Umbilical cord (tissue), 2 donors: ENCODE data around the gene MPHOSPH10. TPM values are rescaled to one million over a fixed set of nuclear protein-coding genes. Genes with fewer than 3 reads are reported as not detected.
"Not testable (repeated sequence)": the region's sequence is repeated elsewhere in the genome, so short reads cannot be mapped to it uniquely, and the experiment has no call there.

Experiments used
- DNase-seq: peaks from one replicate; pipeline ENCODE4 v3.0.0-alpha.2; 2015; ENCODE audit warnings: low spot score
- total RNA-seq: library from RNA; depleted of rRNA; stranded (reverse); fragments of >200 nt; gene quantifications from one replicate; pipeline ENCODE4 v1.2.3, GENCODE V29; 2014; ENCODE audit warnings: low replicate concordance; ENCODE audit not compliant: insufficient read depth

MPHOSPH10 gene, protein sequence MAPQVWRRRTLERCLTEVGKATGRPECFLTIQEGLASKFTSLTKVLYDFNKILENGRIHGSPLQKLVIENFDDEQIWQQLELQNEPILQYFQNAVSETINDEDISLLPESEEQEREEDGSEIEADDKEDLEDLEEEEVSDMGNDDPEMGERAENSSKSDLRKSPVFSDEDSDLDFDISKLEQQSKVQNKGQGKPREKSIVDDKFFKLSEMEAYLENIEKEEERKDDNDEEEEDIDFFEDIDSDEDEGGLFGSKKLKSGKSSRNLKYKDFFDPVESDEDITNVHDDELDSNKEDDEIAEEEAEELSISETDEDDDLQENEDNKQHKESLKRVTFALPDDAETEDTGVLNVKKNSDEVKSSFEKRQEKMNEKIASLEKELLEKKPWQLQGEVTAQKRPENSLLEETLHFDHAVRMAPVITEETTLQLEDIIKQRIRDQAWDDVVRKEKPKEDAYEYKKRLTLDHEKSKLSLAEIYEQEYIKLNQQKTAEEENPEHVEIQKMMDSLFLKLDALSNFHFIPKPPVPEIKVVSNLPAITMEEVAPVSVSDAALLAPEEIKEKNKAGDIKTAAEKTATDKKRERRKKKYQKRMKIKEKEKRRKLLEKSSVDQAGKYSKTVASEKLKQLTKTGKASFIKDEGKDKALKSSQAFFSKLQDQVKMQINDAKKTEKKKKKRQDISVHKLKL
- total RNA-seq, result 29.9 TPM

DNA sequence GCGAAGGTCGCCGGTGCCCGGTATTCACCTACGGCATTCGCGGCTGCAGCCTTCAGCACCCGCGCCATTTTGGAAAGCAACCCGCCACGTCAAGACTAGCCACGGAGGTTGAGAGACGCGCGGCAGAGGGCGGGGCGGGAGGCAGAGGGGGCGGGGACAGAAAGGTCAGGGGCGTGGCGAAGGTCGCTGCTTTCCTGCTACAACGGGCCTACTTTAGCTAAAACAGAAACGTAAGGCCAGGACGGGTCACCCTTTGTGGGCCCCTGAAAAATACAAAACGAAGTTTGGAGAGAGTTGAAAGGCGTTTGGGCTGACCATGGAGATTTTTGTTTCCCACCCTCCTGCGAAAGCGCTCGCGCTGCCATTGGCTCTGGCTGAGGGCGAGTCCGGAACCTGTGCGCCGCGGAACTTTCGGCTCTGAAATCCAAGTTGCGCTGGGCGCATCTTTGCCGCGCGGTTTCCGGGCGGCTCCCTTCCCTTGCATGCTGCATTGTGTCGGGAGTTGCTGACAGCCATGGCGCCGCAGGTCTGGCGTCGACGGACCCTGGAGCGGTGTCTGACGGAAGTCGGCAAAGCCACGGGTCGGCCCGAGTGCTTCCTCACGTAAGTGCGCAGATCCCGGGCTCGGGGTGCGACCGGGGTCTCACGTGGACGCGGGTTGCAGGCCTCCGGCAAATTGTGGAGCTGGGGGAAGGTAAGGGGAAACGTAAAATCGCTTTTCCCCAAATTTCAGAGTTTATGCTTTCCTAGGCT lies at the start of gene MPHOSPH10, which contains the start of gene MCEE:
Gene MPHOSPH10 (plus strand): TSS at position 483 of the 753 bp plus-strand sequence. CDS start 32 bp downstream, at position 515.
Gene MCEE (minus strand): TSS at position 78 of the 753 bp plus-strand sequence. CDS start 10 bp downstream, at position 68.
- DNase-seq, result peak; percentile 97

DNA sequence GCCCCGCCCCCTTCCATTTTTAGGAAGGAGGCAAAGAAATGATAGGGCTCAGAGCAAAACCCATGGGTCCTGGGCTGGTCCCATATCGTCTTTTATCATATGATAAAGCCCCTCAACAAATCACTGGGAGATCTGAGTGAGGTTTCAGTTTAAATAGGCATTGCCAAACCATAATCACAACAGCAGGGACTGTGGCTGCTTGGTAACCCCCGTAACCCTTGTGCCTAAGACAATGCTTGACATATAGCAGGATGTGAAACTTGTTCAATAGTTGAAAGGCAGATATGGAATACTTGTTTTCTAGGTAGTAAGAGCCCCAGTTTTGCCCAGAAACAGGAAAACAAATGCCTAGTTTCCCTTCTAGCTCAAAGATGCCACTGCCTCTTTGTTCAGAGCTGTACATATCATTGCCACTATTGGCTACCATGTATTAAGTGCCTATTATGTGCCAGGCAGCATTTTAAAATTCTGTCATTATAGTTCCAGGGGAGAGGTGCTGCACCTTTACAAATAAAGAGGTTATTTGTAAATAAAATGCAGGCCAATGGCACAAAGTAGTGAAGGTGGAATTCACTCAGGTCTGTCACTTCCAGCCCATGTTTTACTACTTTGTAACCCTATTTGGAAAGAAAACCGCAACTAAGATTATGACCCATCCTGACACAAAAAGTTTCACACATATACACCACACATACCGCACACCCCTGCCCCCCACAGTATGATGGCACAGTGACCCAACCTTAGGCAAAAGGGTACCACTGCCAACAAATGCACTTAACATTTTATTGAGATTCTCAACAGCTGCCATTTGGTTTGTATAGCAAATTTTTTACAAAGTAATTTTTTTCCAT lies 47.8 kb upstream of the MPHOSPH10 start:
- DNase-seq, result no peak

DNA sequence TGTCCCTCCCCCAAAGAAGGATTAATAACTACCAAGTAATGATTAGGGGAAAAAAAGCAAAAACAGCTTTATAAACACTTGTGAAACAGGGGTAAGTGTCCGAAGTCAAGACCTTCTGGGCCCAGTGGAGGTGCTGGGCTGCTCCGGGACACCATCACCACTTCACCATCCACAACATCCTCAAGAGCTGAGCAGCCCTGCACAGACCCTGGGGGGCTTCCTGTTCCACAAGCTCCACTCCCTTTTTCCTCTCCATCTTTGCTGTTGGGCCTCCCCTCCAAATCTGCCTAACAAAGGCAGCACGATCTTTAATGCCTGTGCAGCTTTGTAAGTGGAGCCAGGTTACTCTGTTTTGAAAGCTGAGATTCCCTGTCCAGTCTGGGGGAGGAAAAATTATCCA lies 47.1 kb upstream of the MPHOSPH10 start:
- DNase-seq, result not testable (repeated sequence)

DNA sequence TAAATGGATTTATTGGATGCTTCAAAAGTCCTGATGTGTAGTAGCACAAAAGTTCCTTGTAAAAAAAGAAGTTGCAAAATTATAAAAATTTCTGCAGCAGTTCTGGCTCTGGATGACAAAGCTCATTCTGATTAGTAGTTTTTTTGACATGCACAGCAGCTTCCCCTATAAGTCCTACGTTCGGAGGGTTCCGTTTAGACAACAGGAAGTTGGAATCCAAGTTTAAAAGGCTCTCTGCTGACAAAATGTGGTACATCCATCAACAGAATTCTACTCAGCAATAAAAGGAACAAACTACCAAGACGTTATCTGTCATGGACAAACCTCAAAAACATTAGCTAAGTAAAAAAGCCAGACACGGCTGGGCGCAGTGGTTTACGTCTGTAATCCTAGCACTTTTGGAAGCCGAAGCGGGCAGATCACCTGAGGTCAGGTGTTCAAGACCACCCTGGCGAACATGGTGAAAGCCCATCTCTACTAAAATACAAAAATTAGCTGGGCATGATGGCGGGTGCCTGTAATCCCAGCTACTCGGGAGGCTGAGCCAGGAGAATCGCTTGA lies 46.6 kb upstream of the MPHOSPH10 start:
- DNase-seq, result not testable (repeated sequence)

DNA sequence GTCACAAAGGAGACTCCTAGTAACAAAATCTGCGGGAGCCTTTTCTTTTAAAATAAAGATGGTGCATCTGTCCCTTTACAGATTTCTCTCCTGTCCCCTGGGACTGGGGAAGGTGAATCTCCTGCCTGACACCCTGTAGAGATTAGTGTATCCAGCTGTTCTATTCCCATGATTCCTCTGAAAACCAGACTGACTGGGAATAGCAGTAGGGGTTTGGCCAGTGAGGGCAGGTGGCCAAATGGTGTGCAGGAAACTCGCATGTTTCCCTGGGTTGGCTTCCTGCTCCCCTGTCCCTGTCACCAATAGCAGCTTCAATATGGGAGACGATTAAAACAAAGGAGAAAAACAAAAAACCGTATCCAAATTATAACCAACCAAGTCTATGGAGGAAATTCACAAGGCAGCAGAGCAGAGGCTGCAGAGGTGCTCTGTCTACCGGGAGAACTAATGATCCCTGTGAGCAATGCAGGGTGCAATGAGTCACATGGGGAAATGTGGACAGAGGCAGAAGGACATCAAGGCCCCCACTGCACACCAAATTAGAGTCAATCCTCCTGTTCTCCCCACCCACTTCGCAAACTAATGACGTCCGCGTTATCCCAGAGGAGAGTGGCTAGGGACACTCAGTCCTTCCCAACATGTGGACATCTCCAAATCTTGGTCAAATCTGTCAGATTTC lies 45.0 kb upstream of the MPHOSPH10 start:
- not testable (repeated sequence) for DNase-seq

DNA sequence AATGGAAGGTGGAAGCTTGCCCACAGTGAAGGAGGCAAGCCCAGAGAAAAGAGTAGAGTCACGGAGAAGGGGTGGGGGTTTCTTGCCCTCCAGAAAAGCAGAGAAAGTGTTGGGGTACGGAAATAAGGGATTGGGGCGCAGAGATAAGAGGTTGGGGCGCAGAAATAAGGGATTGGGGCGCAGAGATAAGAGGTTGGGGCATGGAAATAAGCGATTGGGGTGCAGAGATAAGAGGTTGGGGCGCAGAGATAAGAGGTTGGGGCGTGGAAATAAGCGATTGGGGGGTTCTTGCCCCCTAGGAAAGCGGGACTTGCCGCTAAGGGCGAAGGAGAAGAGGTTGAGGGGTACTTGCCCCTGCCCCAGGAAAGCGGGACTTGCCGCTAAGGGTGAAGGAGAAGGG lies 41.0 kb upstream of the MPHOSPH10 start:
- not testable (repeated sequence) for DNase-seq

DNA sequence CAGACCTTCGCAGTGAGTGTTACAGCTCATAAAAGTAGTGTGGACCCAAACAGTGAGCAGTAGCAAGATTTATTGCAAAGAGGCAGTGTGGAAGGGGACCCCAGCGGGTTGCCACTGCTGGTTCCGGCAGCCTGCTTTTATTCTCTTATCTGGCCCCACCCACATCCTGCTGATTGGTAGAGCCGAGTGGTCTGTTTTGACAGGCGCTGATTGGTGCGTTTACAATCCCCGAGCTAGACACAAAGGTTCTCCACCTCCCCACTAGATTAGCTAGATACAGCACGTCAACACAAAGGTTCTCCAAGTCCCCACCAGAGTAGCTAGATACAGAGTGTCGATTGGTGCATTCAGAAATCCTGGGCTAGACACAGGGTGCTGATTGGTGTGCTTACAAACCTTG lies 38.6 kb upstream of the MPHOSPH10 start:
- DNase-seq, result not testable (repeated sequence)

DNA sequence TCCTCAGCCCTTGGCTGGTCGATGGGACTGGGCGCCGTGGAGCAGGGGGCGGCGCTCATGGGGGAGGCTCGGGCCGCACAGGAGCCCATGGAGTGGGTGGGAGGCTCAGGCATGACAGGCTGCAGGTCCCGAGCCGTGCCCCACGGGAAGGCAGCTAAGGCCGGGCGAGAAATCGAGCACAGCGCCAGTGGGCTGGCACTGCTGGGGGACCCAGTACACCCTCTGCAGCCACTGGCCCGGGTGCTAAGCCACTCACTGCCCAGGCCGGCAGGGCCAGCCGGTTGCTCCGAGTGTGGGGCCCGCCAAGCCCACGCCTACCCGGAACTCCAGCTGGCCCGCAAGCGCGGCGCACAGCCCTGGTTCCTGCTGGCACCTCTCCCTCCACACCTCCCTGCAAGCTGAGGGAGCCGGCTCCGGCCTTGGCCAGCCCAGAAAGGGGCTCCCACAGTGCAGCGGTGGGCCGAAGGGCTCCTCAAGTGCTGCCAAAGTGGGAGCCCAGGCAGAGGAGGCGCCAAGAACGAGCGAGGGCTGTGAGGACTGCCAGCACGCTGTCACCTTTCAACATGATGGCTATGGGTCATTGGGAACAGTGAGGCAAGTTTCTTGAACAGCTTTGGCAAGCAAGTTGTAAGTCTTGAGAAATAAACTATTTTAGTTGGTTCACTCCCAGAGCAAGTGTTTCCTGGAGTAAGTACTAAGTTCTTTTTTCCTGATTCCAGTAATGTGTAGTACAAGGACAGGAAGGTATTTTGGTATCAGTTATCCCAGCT lies 37.8 kb upstream of the MPHOSPH10 start:
- DNase-seq, result not testable (repeated sequence)

DNA sequence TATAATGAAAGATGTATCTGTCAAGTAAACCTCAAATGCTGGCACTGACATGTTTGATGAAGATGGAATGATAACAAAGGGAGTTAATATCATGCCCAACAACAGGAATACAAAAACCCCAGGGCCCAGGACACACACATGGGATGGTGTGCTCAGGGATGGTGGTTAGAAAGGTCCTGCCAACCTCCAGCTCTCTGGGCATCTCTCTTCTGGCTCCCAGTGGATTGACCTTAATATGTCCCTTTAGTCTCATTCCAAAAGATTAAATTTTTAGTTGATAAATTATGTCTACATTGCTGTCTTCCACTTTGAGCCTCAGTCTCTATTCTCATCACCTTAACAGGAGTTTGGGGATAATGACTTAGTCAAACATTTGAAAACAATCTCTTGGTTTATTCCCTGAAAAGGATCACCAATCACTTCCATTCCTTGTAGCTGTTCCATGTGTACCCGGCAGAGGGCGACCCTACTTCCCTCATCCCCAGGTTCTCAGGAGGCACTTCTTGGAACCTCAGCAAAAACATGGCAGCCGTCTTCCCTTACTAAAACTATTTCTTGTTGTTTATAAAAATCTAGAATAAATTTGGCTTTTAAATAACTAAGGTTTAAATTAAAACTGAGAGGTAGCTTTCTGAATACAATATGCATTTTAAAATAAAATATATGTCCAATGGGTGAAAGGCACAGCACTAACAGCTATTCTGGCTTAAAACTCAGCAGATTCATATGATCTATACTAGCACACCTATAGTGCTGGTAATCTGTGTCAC lies 30.1 kb upstream of the MPHOSPH10 start:
- peak; percentile 10 for DNase-seq

DNA sequence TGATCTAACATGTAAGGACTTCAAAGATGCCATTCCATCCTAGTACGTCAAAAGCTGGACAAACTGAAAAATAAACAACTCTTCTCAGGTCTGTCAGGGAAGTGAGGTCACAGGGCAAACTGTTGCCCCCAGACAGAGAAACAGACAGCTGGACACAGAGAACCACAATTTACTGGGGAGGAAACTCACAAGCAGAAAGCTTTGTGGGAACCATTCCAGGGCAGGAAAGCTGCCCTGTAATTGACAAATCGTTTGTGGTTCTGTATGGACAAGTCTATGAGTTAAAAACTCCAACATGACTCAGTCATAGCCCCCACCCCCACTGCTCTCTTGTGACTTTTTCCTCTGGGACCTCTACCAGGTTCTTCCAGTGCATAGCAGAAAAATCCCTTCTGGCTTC lies 28.8 kb upstream of the MPHOSPH10 start:
- no peak for DNase-seq

DNA sequence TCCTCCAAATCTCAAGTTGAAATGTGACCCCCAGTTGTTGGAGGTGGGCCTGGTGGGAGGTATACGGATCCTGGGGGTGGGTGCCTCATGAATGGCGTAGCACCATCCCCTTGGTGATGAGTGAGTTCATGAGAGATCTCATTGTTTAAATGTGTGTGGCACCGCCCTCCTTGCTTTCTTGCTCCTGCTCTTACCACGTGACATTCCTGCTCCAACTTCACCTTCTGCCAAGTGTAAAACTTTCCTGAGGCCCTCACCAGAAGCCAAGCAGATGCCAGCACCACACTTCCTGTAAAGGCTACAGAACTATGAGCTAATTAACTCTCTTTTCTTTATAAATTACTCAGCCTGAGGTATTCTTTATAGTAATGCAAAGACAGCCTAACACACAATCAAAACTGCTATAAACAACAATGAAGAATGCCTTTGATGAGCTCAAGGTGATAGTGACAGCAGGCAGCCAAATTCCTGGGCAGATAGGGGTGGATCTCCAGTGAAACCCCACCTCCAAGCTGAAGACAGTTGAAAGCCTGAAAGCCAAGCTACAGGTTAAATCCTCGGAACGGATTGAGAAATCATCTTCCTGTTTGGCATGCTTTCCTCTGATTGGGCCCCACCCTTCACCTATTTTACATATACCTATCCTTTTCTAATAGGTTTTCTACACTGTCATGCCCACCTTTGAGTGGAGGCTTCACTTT lies 27.3 kb upstream of the MPHOSPH10 start:
- DNase-seq, result no peak

DNA sequence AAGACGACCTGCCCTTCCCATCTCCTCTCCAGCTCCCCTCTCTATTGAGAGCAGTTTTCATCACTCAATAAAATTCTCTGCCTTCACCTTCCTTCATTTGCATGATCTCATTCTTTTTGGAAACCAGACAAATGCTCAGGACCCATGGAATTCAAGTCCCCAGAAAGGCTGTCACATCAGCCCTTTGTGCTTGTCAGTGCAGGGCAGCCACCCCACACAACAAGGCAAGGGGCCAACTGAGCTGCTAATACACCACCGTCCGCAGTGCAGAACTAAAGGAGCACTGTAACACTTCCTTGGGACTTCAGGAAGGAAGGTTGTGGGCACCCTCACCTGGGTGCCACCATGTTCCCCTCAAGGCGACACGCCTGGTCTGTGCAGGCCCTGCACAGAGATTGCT lies 26.6 kb upstream of the MPHOSPH10 start:
- no peak for DNase-seq

DNA sequence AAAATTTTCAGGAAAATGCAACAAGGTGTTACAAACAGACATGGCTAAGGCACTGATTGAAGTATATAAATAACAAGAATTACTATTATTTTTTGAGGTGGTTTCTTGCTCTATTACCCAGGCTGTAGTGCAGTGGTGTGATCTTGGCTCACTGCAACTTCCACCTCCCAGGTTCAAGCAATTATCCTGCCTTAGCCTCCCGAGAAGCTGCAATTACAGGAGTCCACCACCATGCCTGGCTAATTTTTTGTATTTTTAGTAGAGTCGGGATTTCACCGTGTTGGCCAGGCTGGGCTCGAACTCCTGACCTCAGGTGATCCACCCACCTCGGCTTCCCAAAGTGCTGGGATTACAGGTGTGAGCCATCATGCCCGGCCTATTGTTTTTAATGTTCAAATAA lies 24.0 kb upstream of the MPHOSPH10 start:
- not testable (repeated sequence) for DNase-seq

DNA sequence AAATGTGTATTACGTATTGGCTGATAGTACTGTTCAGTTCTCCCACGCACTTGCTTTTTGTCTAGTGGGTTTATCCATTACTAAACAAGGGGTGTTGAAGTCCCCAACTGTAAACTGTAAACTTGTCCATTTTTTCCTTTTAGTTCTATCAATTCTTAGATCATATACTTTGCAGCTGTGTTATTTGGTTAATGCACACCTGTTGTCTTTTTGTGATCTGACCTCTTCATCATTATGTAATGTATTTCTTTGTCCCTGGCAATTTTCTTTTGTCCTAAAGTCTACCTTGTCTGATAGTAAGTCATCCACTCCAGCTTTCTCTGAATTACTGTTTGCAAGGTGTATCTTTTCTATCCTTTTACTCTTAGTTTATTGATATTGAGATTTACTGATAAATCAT lies 22.3 kb upstream of the MPHOSPH10 start:
- DNase-seq, result no peak

DNA sequence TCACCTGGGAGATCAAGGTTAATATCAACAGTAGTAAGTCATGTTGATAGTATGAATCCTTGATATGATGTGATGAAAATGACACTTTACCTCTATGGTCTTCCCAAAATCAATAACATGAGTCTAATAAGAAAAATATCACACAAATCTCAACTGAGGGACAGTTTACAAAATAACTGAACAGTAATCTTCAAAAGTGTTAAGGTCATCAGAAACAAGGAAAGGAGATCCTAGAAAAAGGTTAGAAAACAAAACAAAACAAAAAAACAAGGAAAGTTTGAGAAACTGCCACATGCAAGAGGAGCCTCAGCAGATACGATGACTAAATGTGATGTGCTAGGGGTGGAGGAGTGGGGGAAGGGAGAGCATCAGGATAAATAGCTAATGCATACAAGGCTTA lies 16.6 kb upstream of the MPHOSPH10 start:
- DNase-seq, result no peak

DNA sequence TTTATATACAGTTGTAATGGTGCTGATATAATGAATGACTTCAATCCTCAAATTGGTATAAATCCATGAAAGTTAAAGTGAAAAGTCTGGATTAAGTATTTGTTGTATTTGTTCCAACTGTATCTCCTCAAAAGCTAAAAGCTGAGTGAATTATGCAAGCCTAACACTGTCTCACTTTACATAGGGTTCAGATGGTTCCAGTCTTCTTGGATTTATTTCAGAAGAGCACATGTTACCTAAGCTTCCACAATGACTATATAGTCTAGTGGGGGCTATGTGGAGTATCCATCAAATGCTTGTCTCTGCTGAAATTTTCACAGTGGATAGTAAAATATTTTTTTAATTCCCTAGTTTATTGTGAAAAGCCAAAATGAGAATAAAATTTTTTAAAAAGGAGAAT lies 13.4 kb upstream of the MPHOSPH10 start:
- DNase-seq, result no peak

DNA sequence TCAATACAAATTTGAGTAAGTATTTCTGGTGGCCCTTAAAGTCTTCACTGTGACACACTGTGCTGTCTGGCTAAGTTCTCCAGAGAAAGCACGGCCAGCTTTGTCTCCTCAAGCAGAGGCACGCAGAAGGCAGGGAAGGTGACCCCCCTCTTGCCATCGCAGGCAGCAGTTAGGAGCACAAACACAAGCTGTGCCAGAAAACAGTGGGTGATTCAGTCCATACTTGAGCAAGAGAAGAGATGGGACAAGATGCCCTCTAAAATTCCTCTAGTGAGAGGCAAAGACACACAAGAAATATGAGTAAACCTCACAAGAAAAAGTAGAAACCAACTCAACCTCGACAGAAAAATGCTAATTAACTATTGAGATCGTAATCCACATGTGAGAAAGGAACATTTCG lies 10.2 kb upstream of the MPHOSPH10 start:
- no peak for DNase-seq

DNA sequence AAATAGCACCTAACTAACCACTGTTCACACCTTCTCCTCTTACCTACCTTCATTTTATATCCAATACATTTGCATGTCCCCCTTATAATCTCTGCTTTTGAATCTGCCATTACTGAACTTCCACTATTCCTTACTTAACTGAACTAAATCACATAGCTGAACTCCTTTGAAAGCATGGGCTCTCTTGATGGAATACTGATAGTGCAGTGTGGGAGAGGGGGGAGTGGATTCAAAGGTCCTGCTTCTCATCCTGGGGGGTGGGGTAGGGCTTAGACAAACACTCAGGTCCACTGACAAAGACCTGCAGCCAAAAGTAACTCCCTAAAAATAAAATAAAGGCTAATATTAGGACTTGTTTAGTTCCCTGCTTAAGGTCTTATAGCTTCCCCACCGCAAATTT lies 9.0 kb upstream of the MPHOSPH10 start:
- DNase-seq, result no peak
